H9 (cell line): ENCODE data around the gene UPF1. TPM values are rescaled to one million over a fixed set of nuclear protein-coding genes. Genes with fewer than 3 reads are reported as not detected.

Experiments used
- DNase-seq: peaks from one replicate; pipeline ENCODE4 v3.0.0-alpha.2; 2017
- H2AFZ ChIP-seq: one replicate; pipeline ENCODE4 v1.6.1; 2013; ENCODE audit warnings: mild to moderate bottlenecking, low read length, control low read depth, moderate library complexity
- H2AK5ac ChIP-seq: 2 replicates; pipeline ENCODE4 v1.6.1; 2013; ENCODE audit warnings: low read length, control low read depth, mixed read lengths; ENCODE audit not compliant: insufficient read length
- H2BK120ac ChIP-seq: one replicate; pipeline ENCODE4 v1.6.1; 2013; ENCODE audit warnings: low read depth, mild to moderate bottlenecking, low read length, control low read depth, inconsistent platforms; ENCODE audit not compliant: poor library complexity, severe bottlenecking
- H2BK12ac ChIP-seq: 2 replicates; pipeline ENCODE4 v1.6.1; 2013; ENCODE audit warnings: low read length, control low read depth, mixed read lengths, low read depth; ENCODE audit not compliant: insufficient read length
- H2BK15ac ChIP-seq: 2 replicates; pipeline ENCODE4 v1.6.1; 2013; ENCODE audit warnings: low read depth, low read length, control low read depth
- H2BK20ac ChIP-seq: one replicate; pipeline ENCODE4 v1.6.1; 2013; ENCODE audit warnings: low read depth, mild to moderate bottlenecking, low read length, control low read depth, inconsistent platforms; ENCODE audit not compliant: poor library complexity, severe bottlenecking
- H2BK5ac ChIP-seq: 2 replicates; pipeline ENCODE4 v1.6.1; 2013; ENCODE audit warnings: low read length, control low read depth, mixed read lengths; ENCODE audit not compliant: insufficient read length
- H3K14ac ChIP-seq: 2 replicates; pipeline ENCODE4 v1.6.1; 2013; ENCODE audit warnings: low read length, control low read depth; ENCODE audit not compliant: insufficient read depth
- H3K18ac ChIP-seq: 2 replicates; pipeline ENCODE4 v1.6.1; 2013; ENCODE audit warnings: low read depth, mild to moderate bottlenecking, mixed read lengths, low read length, control low read depth; ENCODE audit not compliant: insufficient read length
- H3K23ac ChIP-seq: 2 replicates; pipeline ENCODE4 v1.6.1; 2013; ENCODE audit warnings: low read length, control low read depth, mixed read lengths, low read depth; ENCODE audit not compliant: insufficient read length
- H3K23me2 ChIP-seq: 2 replicates; pipeline ENCODE4 v1.6.1; 2013; ENCODE audit warnings: low read depth, mild to moderate bottlenecking, mixed read lengths, low read length, control low read depth; ENCODE audit not compliant: insufficient read length, poor library complexity, severe bottlenecking
- H3K27ac ChIP-seq: 2 replicates; pipeline ENCODE4 v1.5.1; 2013; ENCODE audit warnings: low read length, control low read depth, mixed read lengths, low read depth; ENCODE audit not compliant: insufficient read length
- H3K27me3 ChIP-seq: 2 replicates; pipeline ENCODE4 v1.6.1; 2013; ENCODE audit warnings: low read length, control low read depth, inconsistent platforms; ENCODE audit not compliant: insufficient read depth
- H3K4ac ChIP-seq: 2 replicates; pipeline ENCODE4 v1.6.1; 2013; ENCODE audit warnings: low read depth, mild to moderate bottlenecking, control low read depth, inconsistent platforms, low read length, moderate library complexity
- H3K4me1 ChIP-seq: 2 replicates; pipeline ENCODE4 v1.6.1; 2013; ENCODE audit warnings: low read length, control low read depth, inconsistent platforms; ENCODE audit not compliant: insufficient read depth
- H3K4me2 ChIP-seq: 2 replicates; pipeline ENCODE4 v1.6.1; 2013; ENCODE audit warnings: low read length, control low read depth, mixed read lengths; ENCODE audit not compliant: insufficient read length, insufficient read depth
- H3K56ac ChIP-seq: 2 replicates; pipeline ENCODE4 v1.6.1; 2013; ENCODE audit warnings: low read depth, mild to moderate bottlenecking, mixed read lengths, low read length, control low read depth; ENCODE audit not compliant: insufficient read length
- H3K79me1 ChIP-seq: 2 replicates; pipeline ENCODE4 v1.6.1; 2013; ENCODE audit warnings: low read depth, mild to moderate bottlenecking, moderate library complexity, low read length, control low read depth, inconsistent platforms; ENCODE audit not compliant: insufficient read depth, poor library complexity, severe bottlenecking
- H3K79me2 ChIP-seq: 2 replicates; pipeline ENCODE4 v1.6.1; 2013; ENCODE audit warnings: low read length, control low read depth, inconsistent platforms; ENCODE audit not compliant: insufficient read depth
- H3K9ac ChIP-seq: 2 replicates; pipeline ENCODE4 v1.6.1; 2013; ENCODE audit warnings: low read length, control low read depth, mixed read lengths; ENCODE audit not compliant: insufficient read length; ENCODE audit errors: extremely low read depth
- H3K9me3 ChIP-seq: one replicate; pipeline ENCODE4 v1.6.1; 2013; ENCODE audit warnings: low read depth, low read length, inconsistent platforms; ENCODE audit not compliant: control insufficient read depth
- H3T11ph ChIP-seq: one replicate; pipeline ENCODE4 v1.6.1; 2013; ENCODE audit warnings: mild to moderate bottlenecking, low read length, control low read depth, inconsistent platforms
- H4K20me1 ChIP-seq: one replicate; pipeline ENCODE4 v1.6.1; 2013; ENCODE audit not compliant: control insufficient read depth, insufficient read length, insufficient read depth
- H4K5ac ChIP-seq: 2 replicates; pipeline ENCODE4 v1.6.1; 2013; ENCODE audit warnings: low read depth, mild to moderate bottlenecking, mixed read lengths, low read length, control low read depth; ENCODE audit not compliant: insufficient read length
- H4K8ac ChIP-seq: replicated peaks from 2 replicates; pipeline ENCODE4 v1.6.1; 2013; ENCODE audit warnings: low read length, control low read depth, mixed read lengths, low read depth; ENCODE audit not compliant: insufficient read length
- H4K91ac ChIP-seq: 2 replicates; pipeline ENCODE4 v1.6.1; 2013; ENCODE audit warnings: low read depth, mild to moderate bottlenecking, moderate library complexity, mixed read lengths, low read length, control low read depth; ENCODE audit not compliant: insufficient read length
- H3K27ac Mint-ChIP-seq, 3 experiments: 2 replicates in 2 of 3; 3 replicates in 1 of 3; pipeline ENCODE4 v1.8.0; 2020 to 2021; ENCODE audit warnings: mixed read lengths in 3 of 3, mild to moderate bottlenecking in 1 of 3, moderate library complexity in 1 of 3
- H3K27me3 Mint-ChIP-seq: 2 replicates; pipeline ENCODE4 v1.8.0; 2021; ENCODE audit warnings: low read depth, mild to moderate bottlenecking, moderate library complexity, mixed read lengths
- H3K36me3 Mint-ChIP-seq, 3 experiments: 2 replicates in 2 of 3; 3 replicates in 1 of 3; pipeline ENCODE4 v1.8.0; 2020 to 2021; ENCODE audit warnings: low read depth in 3 of 3, mixed read lengths in 3 of 3; ENCODE audit not compliant: insufficient read depth in 1 of 3
- H3K4me1 Mint-ChIP-seq, 2 experiments: 2 replicates each; pipeline ENCODE4 v1.8.0; 2020; ENCODE audit warnings: mixed read lengths in 2 of 2
- H3K4me3 Mint-ChIP-seq, 2 experiments: 2 replicates in 1 of 2; 3 replicates in 1 of 2; pipeline ENCODE4 v1.8.0; 2020 to 2021; ENCODE audit warnings: mild to moderate bottlenecking in 2 of 2, mixed read lengths in 2 of 2, moderate library complexity in 1 of 2
- H3K9me3 Mint-ChIP-seq, 2 experiments: 2 replicates in 1 of 2; 3 replicates in 1 of 2; pipeline ENCODE4 v1.8.0; 2020; ENCODE audit warnings: mild to moderate bottlenecking in 2 of 2, mixed read lengths in 2 of 2, moderate library complexity in 1 of 2
- WGBS: extraction: QIAGEN DNeasy Blood & Tissue Kit; methylation state at CpG from one replicate; pipeline ENCODE4 v1.1.7; 2013; ENCODE audit warnings: missing lambda C conversion rate, low lambda C conversion rate, mixed read lengths; ENCODE audit not compliant: insufficient read length; ENCODE audit errors: extremely low coverage; 5-methylcytosine and 5-hydroxymethylcytosine counted together
- total RNA-seq: library from RNA; stranded (reverse); gene quantifications from 2 replicates; pipeline ENCODE4 v1.2.1, GENCODE V29; 2021
- TF ChIP-seq, protein P1 (sequence below): fragments of 200-600 bp; sonication (generic); conservative IDR thresholded peaks from 3 replicates; pipeline ENCODE4 v1.8.0; 2021; ENCODE audit warnings: antibody characterized with exemption, mild to moderate bottlenecking

UPF1 gene
- total RNA-seq, 1 experiment from 2014 or later: 85.4 TPM

GRCh38 chr19:18910010-18910409 is 78.3 kb downstream of the UPF1 start:
- H2BK20ac ChIP-seq: no peak overlapping the region
- H3K27me3 ChIP-seq: no peaks in the 10 kb centered on the region
- no peak overlapping the region for H3K27ac ChIP-seq
- no peak overlapping the region for H2BK5ac ChIP-seq
- no peak overlapping the region for H3K23ac ChIP-seq
- Mint-ChIP-seq H3K27me3 (no peaks in the 10 kb centered on the region), H3K4me1 (no peaks in the 10 kb centered on the region), H3K27ac (no peak overlapping the region), H3K4me3 (no peak overlapping the region), H3K9me3 (no peaks in the 10 kb centered on the region), H3K36me3 (peaks cover 10 to 30% (median 30%) of the 10 kb centered on the region in 3 experiments; a peak in 6 of 7 replicates)
- H4K5ac ChIP-seq: no peak overlapping the region
- H3K4ac ChIP-seq: no peak overlapping the region
- no peaks in the 10 kb centered on the region for H3K23me2 ChIP-seq
- no peak overlapping the region for H4K91ac ChIP-seq
- no peak overlapping the region for H3K18ac ChIP-seq
- no CpG with 5 or more reads among the region's 10 CpGs for WGBS
- no peak overlapping the region for H2AFZ ChIP-seq
- no peaks in the 10 kb centered on the region; the same call in 1 of the 2 replicates for H3K79me2 ChIP-seq
- H3K56ac ChIP-seq: no peak overlapping the region
- H2BK15ac ChIP-seq: no peak overlapping the region
- H3K4me2 ChIP-seq: no peak overlapping the region
- H4K8ac ChIP-seq: no peak overlapping the region
- no peak overlapping the region for H3T11ph ChIP-seq
- no peak overlapping the region for H2BK12ac ChIP-seq
- no peaks in the 10 kb centered on the region for H4K20me1 ChIP-seq
- no peak for DNase-seq
- H3K4me1 ChIP-seq: no peaks in the 10 kb centered on the region
- H3K14ac ChIP-seq: no peak overlapping the region
- no peaks in the 10 kb centered on the region for H3K9me3 ChIP-seq
- H2BK120ac ChIP-seq: no peak overlapping the region
- no peak overlapping the region for H2AK5ac ChIP-seq
- TF ChIP-seq, protein P1, sequence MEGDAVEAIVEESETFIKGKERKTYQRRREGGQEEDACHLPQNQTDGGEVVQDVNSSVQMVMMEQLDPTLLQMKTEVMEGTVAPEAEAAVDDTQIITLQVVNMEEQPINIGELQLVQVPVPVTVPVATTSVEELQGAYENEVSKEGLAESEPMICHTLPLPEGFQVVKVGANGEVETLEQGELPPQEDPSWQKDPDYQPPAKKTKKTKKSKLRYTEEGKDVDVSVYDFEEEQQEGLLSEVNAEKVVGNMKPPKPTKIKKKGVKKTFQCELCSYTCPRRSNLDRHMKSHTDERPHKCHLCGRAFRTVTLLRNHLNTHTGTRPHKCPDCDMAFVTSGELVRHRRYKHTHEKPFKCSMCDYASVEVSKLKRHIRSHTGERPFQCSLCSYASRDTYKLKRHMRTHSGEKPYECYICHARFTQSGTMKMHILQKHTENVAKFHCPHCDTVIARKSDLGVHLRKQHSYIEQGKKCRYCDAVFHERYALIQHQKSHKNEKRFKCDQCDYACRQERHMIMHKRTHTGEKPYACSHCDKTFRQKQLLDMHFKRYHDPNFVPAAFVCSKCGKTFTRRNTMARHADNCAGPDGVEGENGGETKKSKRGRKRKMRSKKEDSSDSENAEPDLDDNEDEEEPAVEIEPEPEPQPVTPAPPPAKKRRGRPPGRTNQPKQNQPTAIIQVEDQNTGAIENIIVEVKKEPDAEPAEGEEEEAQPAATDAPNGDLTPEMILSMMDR: no peak
- no peak overlapping the region for H3K9ac ChIP-seq
- no peaks in the 10 kb centered on the region for H3K79me1 ChIP-seq
